SK-N-SH (cell line): ENCODE data around the gene STARD3.

Source experiments
- CTCF ChIP-seq: fragments of 200-600 bp; sonication (generic); IDR thresholded peaks from 2 replicates; pipeline ENCODE4 v1.6.1; 2017; ENCODE audit warnings: antibody characterized with exemption, mild to moderate bottlenecking, moderate library complexity
- GABPA ChIP-seq: IDR thresholded peaks from 2 replicates; pipeline ENCODE4 v1.4.0; 2012; ENCODE audit warnings: low read depth, mild to moderate bottlenecking
- JUND ChIP-seq: IDR thresholded peaks from 2 replicates; pipeline ENCODE4 v1.4.0; 2012
- SIN3A ChIP-seq: IDR thresholded peaks from 2 replicates; pipeline ENCODE4 v1.6.1; 2012; ENCODE audit warnings: low read depth, mild to moderate bottlenecking, low read length, moderate library complexity, borderline replicate concordance
- TCF12 ChIP-seq: IDR thresholded peaks from 2 replicates; pipeline ENCODE4 v1.4.0; 2012
- YY1 ChIP-seq: IDR thresholded peaks from 2 replicates; pipeline ENCODE4 v1.4.0; 2012; ENCODE audit warnings: low read depth, mild to moderate bottlenecking
- TF ChIP-seq, protein P1 (sequence below): IDR thresholded peaks from 2 replicates; pipeline ENCODE4 v1.4.0; 2012; ENCODE audit warnings: low read depth, borderline replicate concordance

DNA sequence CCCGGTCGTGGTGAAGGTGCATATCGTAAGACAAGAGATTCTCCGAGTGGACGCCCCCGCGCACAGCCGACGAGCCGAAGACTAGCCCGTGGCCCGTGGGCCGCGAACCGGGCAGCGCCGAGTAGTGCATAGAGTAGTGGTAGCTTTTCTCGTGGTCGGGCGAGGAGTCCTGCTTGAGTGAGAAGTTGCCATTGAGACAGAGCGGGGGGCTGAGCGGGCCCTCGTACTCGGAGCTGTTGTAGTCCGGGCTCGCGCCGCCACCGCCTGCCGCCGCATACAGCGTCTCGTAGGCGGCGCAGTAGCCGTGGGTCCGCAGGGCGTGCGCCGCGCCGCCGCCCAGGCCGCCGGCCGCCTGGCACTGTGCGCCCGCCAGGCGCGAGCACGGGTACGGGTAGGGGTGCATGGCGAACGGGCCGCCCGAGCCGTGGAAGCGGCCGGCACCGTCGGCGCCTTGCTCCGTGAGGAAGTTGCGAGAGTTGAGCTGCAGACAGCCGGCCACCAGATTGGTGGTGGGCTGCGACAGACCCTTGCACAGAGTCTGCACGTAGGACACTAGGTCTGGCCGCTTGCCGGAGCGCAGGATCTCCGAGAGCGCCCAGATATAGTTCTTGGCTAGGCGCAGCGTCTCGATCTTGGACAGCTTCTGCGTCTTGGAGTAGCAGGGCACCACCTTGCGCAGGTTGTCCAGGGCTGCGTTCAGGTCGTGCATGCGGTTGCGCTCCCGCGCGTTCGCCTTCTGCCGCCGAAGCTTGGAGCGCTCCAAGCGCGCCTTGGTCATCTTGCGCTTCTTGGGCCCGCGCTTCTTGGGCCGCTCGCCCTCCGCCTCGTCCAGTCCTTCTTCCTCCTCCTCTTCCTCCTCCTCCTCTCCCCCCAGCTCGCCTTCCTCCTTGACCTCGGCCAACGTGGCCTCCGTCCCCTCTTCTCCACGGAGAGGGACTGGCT lies 31.2 kb upstream of the STARD3 start:
- no peak for TF ChIP-seq YY1
- TF ChIP-seq CTCF: no peak
- TF ChIP-seq, protein P1, sequence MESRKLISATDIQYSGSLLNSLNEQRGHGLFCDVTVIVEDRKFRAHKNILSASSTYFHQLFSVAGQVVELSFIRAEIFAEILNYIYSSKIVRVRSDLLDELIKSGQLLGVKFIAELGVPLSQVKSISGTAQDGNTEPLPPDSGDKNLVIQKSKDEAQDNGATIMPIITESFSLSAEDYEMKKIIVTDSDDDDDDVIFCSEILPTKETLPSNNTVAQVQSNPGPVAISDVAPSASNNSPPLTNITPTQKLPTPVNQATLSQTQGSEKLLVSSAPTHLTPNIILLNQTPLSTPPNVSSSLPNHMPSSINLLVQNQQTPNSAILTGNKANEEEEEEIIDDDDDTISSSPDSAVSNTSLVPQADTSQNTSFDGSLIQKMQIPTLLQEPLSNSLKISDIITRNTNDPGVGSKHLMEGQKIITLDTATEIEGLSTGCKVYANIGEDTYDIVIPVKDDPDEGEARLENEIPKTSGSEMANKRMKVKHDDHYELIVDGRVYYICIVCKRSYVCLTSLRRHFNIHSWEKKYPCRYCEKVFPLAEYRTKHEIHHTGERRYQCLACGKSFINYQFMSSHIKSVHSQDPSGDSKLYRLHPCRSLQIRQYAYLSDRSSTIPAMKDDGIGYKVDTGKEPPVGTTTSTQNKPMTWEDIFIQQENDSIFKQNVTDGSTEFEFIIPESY: no peak
- no peak for TF ChIP-seq JUND
- TF ChIP-seq TCF12: no peak
- TF ChIP-seq GABPA: no peak
- TF ChIP-seq SIN3A: no peak
